Mesenchymal stem cell (in vitro differentiated cells and primary cell): ENCODE data around the gene TOPBP1.
A peak's percentile ranks its signal among the peaks of the same experiment; 100 is the strongest.

Source experiments
- DNase-seq: peaks from one replicate; pipeline ENCODE4 v3.0.0-alpha.2; 2013
- H2AFZ ChIP-seq: one replicate; pipeline ENCODE4 v1.6.1; 2013; ENCODE audit warnings: low read depth, mild to moderate bottlenecking, control low read depth, inconsistent platforms, low read length, moderate library complexity
- H2AK5ac ChIP-seq: 2 replicates; pipeline ENCODE4 v1.6.1; 2013; ENCODE audit warnings: low read length, moderate library complexity, mild to moderate bottlenecking, inconsistent platforms; ENCODE audit not compliant: severe bottlenecking
- H2BK120ac ChIP-seq: one replicate; pipeline ENCODE4 v1.6.1; 2013; ENCODE audit warnings: low read depth, mild to moderate bottlenecking, inconsistent platforms, low read length, moderate library complexity
- H2BK12ac ChIP-seq, 2 experiments: one replicate each; pipeline ENCODE4 v1.6.1; 2013; ENCODE audit warnings: inconsistent platforms in 2 of 2, low read length in 2 of 2, mild to moderate bottlenecking in 2 of 2, moderate library complexity in 2 of 2, control low read depth in 1 of 2
- H2BK15ac ChIP-seq: one replicate; pipeline ENCODE4 v1.6.1; 2013; ENCODE audit warnings: mild to moderate bottlenecking, low read depth, inconsistent platforms; ENCODE audit not compliant: poor library complexity, severe bottlenecking
- H2BK5ac ChIP-seq: 2 replicates; pipeline ENCODE4 v1.6.1; 2013; ENCODE audit warnings: low read depth, mild to moderate bottlenecking, low read length, control low read depth, inconsistent platforms; ENCODE audit not compliant: poor library complexity, severe bottlenecking
- H3K14ac ChIP-seq, 2 experiments: one replicate each; pipeline ENCODE4 v1.6.1; 2013; ENCODE audit warnings: inconsistent platforms in 2 of 2, low read length in 2 of 2, control low read depth in 1 of 2, mild to moderate bottlenecking in 1 of 2, moderate library complexity in 1 of 2
- H3K18ac ChIP-seq, 2 experiments: one replicate each; pipeline ENCODE4 v1.6.1; 2013; ENCODE audit warnings: inconsistent platforms in 2 of 2, low read length in 2 of 2, control low read depth in 1 of 2, low read depth in 1 of 2, mild to moderate bottlenecking in 1 of 2
- H3K23ac ChIP-seq, 2 experiments: one replicate each; pipeline ENCODE4 v1.6.1; 2013; ENCODE audit warnings: inconsistent platforms in 2 of 2, low read length in 2 of 2, mild to moderate bottlenecking in 2 of 2, moderate library complexity in 2 of 2, control low read depth in 1 of 2
- H3K27ac ChIP-seq: 2 replicates; pipeline ENCODE4 v1.5.1; 2013; ENCODE audit warnings: mild to moderate bottlenecking, moderate library complexity, low read length, control low read depth, inconsistent platforms; ENCODE audit not compliant: poor library complexity, severe bottlenecking
- H3K27me3 ChIP-seq, 2 experiments: 2 replicates each; pipeline versions ENCODE4 v1.6.1 to v1.7.0; 2013; ENCODE audit warnings: low read length in 2 of 2, mild to moderate bottlenecking in 2 of 2, moderate library complexity in 2 of 2, control low read depth in 1 of 2, inconsistent platforms in 1 of 2; ENCODE audit not compliant: control insufficient read depth in 1 of 2, insufficient read depth in 1 of 2
- H3K36me3 ChIP-seq, 2 experiments: 2 replicates each; pipeline versions ENCODE4 v1.6.1 to v1.7.0; 2013; ENCODE audit warnings: low read length in 2 of 2, control low read depth in 1 of 2, inconsistent platforms in 1 of 2, low read depth in 1 of 2, mild to moderate bottlenecking in 1 of 2; ENCODE audit not compliant: insufficient read depth in 2 of 2, control insufficient read depth in 1 of 2
- H3K4ac ChIP-seq, 2 experiments: one replicate each; pipeline ENCODE4 v1.6.1; 2013; ENCODE audit warnings: inconsistent platforms in 2 of 2, low read length in 2 of 2, mild to moderate bottlenecking in 2 of 2, moderate library complexity in 2 of 2, control low read depth in 1 of 2, low read depth in 1 of 2
- H3K4me1 ChIP-seq: 2 replicates; pipeline ENCODE4 v1.6.1; 2013; ENCODE audit warnings: low read depth, low read length, control low read depth; ENCODE audit not compliant: control insufficient read depth, insufficient read depth
- H3K4me2 ChIP-seq: 2 replicates; pipeline ENCODE4 v1.6.1; 2013; ENCODE audit warnings: low read length, mild to moderate bottlenecking, inconsistent platforms; ENCODE audit not compliant: poor library complexity, severe bottlenecking
- H3K4me3 ChIP-seq, 2 experiments: 2 replicates each; pipeline versions ENCODE4 v1.5.1 to v1.7.0; 2013; ENCODE audit warnings: low read length in 2 of 2, mild to moderate bottlenecking in 2 of 2, control low read depth in 1 of 2, low read depth in 1 of 2; ENCODE audit not compliant: insufficient read depth in 1 of 2
- H3K79me1 ChIP-seq: replicated peaks from 2 replicates; pipeline ENCODE4 v1.6.1; 2013; ENCODE audit warnings: mild to moderate bottlenecking, control low read depth, low read length, inconsistent platforms; ENCODE audit not compliant: poor library complexity, severe bottlenecking
- H3K9ac ChIP-seq: 2 replicates; pipeline ENCODE4 v1.7.0; 2013; ENCODE audit warnings: mild to moderate bottlenecking, low read length, moderate library complexity
- H3K9me3 ChIP-seq: 2 replicates; pipeline ENCODE4 v1.7.0; 2013; ENCODE audit warnings: mild to moderate bottlenecking, low read length; ENCODE audit not compliant: control insufficient read depth
- H4K8ac ChIP-seq: one replicate; pipeline ENCODE4 v1.6.1; 2013; ENCODE audit warnings: inconsistent platforms, mild to moderate bottlenecking, low read length, moderate library complexity
- H4K91ac ChIP-seq: one replicate; pipeline ENCODE4 v1.6.1; 2013; ENCODE audit warnings: mild to moderate bottlenecking, low read length, inconsistent platforms
- WGBS: methylation state at CpG from one replicate; pipeline ENCODE4 v1.1.7; 2013; ENCODE audit warnings: mixed read lengths; 5-methylcytosine and 5-hydroxymethylcytosine counted together

Gene TOPBP1

GRCh38 chr3:133599280-133599679, 62.5 kb downstream of the TOPBP1 start:
- Histone ChIP-seq H3K27me3 (no peaks in the 10 kb centered on the region), H2BK120ac (no peak overlapping the region), H3K79me1 (peaks cover 2% of the 10 kb centered on the region), H3K4me3 (no peak overlapping the region), H3K18ac (no peak overlapping the region), H3K23ac (no peak overlapping the region), H2BK5ac (no peak overlapping the region), H4K91ac (no peak overlapping the region), H3K4me1 (no peaks in the 10 kb centered on the region), H2BK15ac (no peak overlapping the region), H2BK12ac (no peak overlapping the region), H3K9me3 (no peaks in the 10 kb centered on the region), H4K8ac (no peak overlapping the region), H3K4ac (no peak overlapping the region), H2AK5ac (no peak overlapping the region), H3K9ac (no peak overlapping the region), H3K4me2 (no peak overlapping the region), H3K14ac (no peak overlapping the region), H3K27ac (no peak overlapping the region), H3K36me3 (peaks cover 0 to 15% of the 10 kb centered on the region in 2 experiments), H2AFZ (no peak overlapping the region)
- 100% methylated on average over 1 of the region's 2 CpGs for WGBS
- no peak for DNase-seq

GRCh38 chr3:133598405-133598804, 63.3 kb downstream of the TOPBP1 start:
- Histone ChIP-seq H2BK5ac (no peak overlapping the region), H3K4me1 (no peaks in the 10 kb centered on the region), H3K9ac (no peak overlapping the region), H3K79me1 (peaks cover 2% of the 10 kb centered on the region), H3K23ac (no peak overlapping the region), H4K8ac (no peak overlapping the region), H4K91ac (no peak overlapping the region), H2AFZ (no peak overlapping the region), H3K18ac (no peak overlapping the region), H3K14ac (no peak overlapping the region), H2BK15ac (no peak overlapping the region), H3K4me2 (no peak overlapping the region), H3K9me3 (no peaks in the 10 kb centered on the region), H3K4ac (no peak overlapping the region), H3K4me3 (no peak overlapping the region), H2BK120ac (no peak overlapping the region), H3K27me3 (no peaks in the 10 kb centered on the region), H2BK12ac (no peak overlapping the region), H3K36me3 (peaks cover 0 to 15% of the 10 kb centered on the region in 2 experiments), H2AK5ac (no peak overlapping the region), H3K27ac (no peak overlapping the region)
- no peak for DNase-seq
- 100% methylated on average over 1 of the region's 3 CpGs for WGBS

- no peak overlapping the region for H2AFZ ChIP-seq
These were observed 66.4 kb downstream of the TOPBP1 start for GRCh38 chr3:133595341-133595740.

GRCh38 chr3:133593243-133593642, 68.5 kb downstream of the TOPBP1 start:
- H4K8ac ChIP-seq = no peak overlapping the region
- peaks cover 3% of the 10 kb centered on the region for H3K79me1 ChIP-seq
- H3K14ac ChIP-seq = no peak overlapping the region
- peaks cover 3% of the 10 kb centered on the region for H3K4me1 ChIP-seq
- no peak overlapping the region for H2BK5ac ChIP-seq
- no peak overlapping the region for H3K4me2 ChIP-seq
- H2AK5ac ChIP-seq = peak overlapping the region; percentile 38
- no peak overlapping the region for H3K23ac ChIP-seq
- no peak overlapping the region for H3K27ac ChIP-seq
- H3K9ac ChIP-seq = no peak overlapping the region
- H2AFZ ChIP-seq = no peak overlapping the region
- H2BK120ac ChIP-seq = no peak overlapping the region
- H3K36me3 ChIP-seq = peaks cover 0 to 20% of the 10 kb centered on the region in 2 experiments
- no peak overlapping the region for H2BK12ac ChIP-seq
- H3K9me3 ChIP-seq = no peaks in the 10 kb centered on the region
- no peak overlapping the region for H3K18ac ChIP-seq
- WGBS = 93% methylated on average over 2 of the region's 2 CpGs
- no peak overlapping the region for H4K91ac ChIP-seq
- DNase-seq = no peak
- no peak overlapping the region for H3K4ac ChIP-seq
- no peak overlapping the region for H2BK15ac ChIP-seq
- H3K4me3 ChIP-seq = no peak overlapping the region
- H3K27me3 ChIP-seq = no peaks in the 10 kb centered on the region

More at GRCh38 chr3:133595341-133595740, 66.4 kb downstream of the TOPBP1 start:
- Histone ChIP-seq H3K4me3 (no peak overlapping the region), H2BK12ac (no peak overlapping the region), H2BK15ac (no peak overlapping the region), H3K27me3 (no peaks in the 10 kb centered on the region), H3K36me3 (peaks cover 0 to 6% of the 10 kb centered on the region in 2 experiments), H3K27ac (no peak overlapping the region), H3K18ac (no peak overlapping the region), H2BK120ac (no peak overlapping the region), H3K14ac (no peak overlapping the region), H3K4ac (no peak overlapping the region), H3K23ac (no peak overlapping the region), H4K8ac (no peak overlapping the region), H4K91ac (no peak overlapping the region), H2BK5ac (no peak overlapping the region), H3K9me3 (no peaks in the 10 kb centered on the region), H3K4me1 (peaks cover 3% of the 10 kb centered on the region), H3K79me1 (no peaks in the 10 kb centered on the region), H2AK5ac (no peak overlapping the region), H3K9ac (no peak overlapping the region), H3K4me2 (no peak overlapping the region)
- no peak for DNase-seq
- 95% methylated on average over 1 of the region's 1 CpG for WGBS
